HL-60/S4 (cell line): Measurements from ENCODE around the gene NTF4.

Experiments used
- in situ Hi-C: fragments of 300-500 bp; cut with MboI; formaldehyde crosslinking; loops from 2 replicates; pipeline ENCODE4 v1.14.3; 2022; ENCODE audit warnings: low sequenced_read_pairs

Gene NTF4, protein sequence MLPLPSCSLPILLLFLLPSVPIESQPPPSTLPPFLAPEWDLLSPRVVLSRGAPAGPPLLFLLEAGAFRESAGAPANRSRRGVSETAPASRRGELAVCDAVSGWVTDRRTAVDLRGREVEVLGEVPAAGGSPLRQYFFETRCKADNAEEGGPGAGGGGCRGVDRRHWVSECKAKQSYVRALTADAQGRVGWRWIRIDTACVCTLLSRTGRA

DNA sequence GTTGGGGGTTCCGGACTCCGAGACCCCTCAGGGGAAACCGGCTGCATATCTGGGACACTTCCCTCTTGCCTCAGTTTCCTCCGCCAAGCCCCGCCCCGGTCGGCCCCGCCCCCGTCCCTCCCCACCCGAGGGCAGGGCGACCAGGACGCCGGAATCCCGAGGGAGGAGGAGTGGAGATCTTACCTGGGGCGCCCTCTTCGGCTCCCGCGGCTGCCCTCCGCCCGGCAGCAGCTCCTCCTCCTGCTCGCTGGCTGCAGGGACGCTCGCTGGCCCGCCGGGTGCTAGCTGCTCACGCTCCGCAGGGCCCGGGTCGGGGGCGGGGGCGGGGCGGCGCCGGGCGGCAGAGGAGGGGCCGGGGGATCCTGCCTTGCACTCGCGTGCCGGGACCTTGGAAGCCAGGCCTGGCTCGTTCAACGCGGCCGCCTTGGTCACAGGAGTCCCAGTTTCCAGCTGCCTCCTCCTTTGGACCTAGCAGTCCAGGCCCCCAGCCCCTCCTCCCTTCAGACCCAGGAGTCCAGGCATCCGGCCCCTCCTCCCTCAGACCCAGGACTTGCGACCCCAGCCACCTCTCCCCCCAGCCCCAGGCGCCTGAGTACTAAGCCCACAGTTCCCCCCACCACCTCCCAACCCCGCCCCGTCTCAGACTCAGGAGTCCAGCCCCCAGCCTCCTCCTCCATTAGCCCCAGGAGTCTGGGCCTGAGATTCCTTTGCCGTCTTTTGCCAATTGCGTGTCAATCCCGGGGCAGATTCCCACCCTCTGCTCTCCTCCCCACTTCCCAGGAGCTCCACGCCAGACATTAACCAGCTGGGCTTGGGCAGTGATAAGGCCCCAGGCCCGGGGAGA, at the start of gene NTF4:
Gene NTF4, minus strand, starts transcription at position 51 of the 844 bp plus-strand sequence. CDS start 2,821 bp downstream, outside the sequence.
- in situ Hi-C loops: no loop called here

DNA sequence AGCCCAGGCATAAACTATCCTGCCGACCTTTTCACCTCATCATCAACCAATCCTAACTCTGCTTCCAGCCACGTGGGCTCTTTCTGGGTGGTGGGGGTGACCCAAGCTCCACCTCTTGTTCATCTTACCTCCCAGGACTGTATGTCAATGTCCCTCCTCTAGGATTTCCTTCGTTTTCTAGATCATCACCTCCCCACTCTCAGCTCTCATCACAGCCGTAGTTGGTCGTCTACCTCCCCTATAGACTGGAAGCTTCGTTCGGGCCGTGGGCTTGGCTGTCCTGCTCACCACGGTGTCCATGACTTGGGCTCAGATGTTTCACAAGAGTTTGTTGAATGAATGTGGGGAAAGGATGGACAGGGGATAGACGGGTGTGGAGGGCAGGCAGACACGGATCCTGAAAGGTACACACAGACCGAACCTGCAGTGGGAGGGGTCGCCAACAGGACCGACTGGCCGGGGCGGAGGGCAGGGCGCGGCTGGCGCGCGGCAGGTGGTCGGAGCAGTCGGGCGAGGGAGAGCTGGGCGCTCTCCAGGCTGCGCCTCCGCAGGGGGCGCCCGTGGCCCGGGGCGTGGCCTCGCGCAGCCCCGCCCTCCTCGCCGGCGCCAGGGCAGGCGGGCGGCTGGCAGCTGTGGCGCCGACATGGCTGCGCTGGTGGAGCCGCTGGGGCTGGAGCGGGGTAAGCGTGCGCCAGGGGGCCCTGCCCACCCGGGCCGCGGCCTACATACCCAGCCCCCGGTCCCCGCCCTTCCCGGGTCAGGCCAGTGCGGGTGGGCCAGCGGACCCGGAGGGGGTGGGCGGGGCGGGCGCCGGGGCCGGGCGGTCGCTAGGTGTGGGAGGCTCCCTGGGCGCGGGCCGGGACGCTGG, 49.4 kb upstream of the NTF4 start, which contains the start of gene LIN7B:
Gene LIN7B, plus strand, starts transcription at position 609 of the 868 bp plus-strand sequence. Its CDS starts 35 bp downstream, at position 644.
- in situ Hi-C loops: no loop called here

DNA sequence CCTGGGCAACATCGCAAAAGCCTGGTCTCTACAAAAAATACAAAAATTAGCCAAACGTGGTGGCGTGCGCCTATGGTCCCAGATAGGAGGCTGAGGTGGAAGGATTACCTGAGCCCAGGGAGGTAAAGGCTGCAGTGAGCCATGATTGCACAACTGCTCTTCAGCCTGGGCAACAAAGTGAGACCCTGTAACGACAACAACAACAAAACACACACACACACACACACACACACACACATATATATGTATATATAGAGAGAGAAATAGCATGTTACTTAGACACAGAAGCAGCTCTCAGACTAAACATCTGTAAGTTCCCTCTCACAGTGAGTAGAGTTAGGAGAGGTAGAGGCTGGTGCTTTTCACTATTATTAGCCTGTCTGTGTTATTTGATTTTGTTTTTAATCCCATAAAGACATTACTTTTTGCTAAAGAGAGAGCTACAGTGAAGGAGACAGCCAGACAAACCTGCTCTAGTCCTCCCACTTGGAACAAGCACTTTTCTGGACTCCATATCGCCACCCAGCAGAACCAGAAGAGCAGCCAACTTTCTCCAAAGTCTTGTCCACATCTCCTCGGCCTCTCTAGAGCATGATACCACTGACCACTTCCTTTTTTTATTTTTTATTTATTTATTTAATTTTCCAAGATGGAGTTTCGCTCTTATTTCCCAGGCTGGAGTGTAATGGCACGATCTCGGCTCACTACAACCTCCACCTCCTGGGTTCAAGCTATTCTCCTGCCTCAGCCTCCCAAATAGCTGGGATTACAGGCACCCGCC, 46.8 kb upstream of the NTF4 start:
- in situ Hi-C loops: no loop called here

DNA sequence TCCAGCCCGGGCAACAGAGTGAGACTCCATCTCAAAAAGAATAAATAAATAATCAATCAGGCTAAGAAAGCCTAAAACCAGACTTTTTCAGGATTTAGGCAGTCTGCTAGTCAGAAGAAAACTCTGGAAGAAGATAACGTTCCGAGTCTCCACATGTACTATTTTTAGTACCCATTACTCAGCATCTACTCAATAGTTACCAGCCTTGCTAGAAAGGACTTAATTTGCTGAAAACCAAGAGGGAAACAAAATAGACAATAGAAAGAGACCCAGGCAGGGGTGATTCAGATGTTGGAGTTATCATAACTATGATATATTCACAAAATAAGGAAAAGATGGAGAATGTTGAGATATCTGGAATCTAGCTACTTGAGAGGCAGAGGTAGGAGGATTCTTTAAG, 45.9 kb upstream of the NTF4 start:
- in situ Hi-C loops: no loop called here

DNA sequence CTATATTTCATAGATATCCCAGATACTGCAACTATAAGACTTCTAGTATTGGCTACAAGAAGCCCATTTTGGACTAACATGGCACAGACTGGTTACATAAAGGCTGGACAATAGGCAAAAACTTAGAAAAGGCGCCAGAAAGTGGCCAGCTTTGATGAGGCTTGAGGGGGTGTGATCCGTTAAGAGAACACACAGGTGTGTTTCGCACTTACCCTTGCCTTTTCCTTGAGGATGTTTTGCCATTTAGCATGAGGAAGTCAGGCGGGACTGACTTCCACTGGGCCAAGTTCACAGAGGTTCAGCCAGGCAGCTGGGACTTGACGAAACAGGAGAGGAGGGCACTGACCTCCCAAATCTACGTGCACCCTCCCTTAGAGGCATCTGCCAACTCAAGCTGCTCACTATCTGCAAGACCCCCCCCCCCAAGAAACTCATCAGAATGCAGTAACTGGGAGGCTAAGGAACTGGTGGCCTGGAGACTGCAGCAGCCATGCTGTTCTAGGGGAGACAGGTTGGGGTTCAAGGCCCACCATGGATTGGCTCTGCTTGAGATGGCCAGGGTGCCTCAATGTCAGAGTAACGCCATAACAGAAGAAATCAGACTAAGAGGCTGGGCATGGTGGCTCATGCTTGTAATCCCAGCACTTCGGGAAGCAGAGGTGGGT, 45.1 kb upstream of the NTF4 start:
- in situ Hi-C loops: no loop called here

DNA sequence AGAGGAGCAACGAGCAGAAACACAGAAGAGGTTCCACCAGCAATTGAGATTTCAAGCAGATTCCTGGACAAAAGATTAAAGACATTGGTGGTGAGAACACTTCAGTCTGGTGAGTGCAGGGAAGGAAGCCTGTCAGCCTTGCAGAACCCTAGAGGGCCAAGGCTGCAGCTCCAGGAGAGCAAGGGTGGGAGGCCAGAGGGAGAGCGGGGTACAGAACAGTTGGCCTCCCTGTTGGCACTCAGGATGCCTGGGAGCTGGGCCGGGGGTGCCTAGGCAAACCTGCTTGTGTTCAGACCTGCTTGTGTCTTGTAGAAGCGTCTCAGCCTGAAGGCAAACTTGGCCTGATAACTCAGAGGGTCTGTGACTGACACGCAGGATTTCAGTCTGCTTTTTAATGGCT, 44.4 kb upstream of the NTF4 start:
- in situ Hi-C loops: no loop called here

DNA sequence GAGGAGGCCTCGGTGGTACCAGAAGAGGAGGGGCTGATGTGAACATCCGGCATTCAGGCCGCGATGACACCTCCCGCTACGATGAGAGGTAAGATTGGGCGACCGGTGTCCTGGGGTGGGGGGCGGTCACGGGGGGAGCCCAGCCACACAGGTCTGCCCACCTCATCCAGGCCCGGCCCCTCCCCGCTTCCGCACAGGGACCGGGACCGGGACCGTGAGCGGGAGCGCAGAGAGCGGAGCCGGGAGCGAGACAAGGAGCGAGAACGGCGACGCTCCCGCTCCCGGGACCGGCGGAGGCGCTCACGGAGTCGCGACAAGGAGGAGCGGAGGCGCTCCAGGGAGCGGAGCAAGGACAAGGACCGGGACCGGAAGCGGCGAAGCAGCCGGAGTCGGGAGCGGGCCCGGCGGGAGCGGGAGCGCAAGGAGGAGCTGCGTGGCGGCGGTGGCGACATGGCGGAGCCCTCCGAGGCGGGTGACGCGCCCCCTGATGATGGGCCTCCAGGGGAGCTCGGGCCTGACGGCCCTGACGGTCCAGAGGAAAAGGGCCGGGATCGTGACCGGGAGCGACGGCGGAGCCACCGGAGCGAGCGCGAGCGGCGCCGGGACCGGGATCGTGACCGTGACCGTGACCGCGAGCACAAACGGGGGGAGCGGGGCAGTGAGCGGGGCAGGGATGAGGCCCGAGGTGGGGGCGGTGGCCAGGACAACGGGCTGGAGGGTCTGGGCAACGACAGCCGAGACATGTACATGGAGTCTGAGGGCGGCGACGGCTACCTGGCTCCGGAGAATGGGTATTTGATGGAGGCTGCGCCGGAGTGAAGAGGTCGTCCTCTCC, 43.2 kb upstream of the NTF4 start:
- in situ Hi-C loops: no loop called here

DNA sequence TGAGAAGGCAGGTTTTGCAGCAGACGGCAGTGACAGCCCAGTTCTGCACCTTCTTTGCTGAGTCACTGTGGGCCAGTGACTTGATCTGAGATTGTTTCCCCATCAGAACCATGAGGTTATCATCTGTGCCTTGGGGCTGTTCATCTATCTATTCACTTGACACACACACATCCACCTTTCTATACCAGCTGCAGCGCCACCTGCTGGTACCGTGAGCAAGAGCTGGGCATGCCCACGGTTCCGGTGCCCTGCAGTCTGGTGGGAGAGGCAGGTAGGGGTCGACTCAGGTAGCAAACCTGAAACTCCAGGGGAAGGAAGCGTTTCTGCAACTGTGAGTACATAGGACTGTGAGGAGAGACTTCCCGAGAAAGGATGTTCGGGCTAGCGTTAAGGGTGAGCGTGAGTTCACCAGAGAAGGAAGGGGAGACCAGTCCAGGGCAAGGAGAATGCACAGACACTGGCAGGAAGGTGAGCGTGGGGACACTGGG, 42.1 kb upstream of the NTF4 start:
- in situ Hi-C loops: no loop called here

DNA sequence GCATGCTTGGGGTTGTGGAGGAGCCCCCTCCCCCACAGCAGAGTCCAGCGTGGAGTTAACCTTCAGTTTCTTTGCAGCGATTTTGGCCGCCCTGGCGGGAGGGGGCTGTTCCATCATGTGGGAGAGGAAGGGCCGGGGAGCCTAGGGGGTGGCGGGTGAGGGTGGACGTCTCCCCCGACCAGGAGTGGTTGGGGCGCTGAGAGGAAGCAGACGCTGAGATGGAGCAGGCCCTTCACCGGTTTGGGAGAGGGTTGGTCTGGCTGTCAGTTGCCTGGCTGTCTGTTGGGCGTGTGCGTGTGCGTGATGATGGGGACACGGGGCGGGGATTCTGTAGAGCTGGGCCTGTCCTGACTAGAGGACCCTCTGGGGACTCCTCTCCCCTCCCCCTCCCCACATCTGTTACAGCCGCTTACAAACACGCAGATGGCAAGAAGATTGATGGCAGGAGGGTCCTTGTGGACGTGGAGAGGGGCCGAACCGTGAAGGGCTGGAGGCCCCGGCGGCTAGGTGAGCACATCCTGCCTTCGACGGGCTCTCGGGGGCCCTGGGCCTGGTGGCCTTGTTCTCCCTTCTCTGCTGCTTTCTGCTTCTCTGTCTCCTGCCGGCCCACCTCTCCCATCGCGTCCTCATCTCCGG, 39.7 kb upstream of the NTF4 start:
- in situ Hi-C loops: no loop called here

DNA sequence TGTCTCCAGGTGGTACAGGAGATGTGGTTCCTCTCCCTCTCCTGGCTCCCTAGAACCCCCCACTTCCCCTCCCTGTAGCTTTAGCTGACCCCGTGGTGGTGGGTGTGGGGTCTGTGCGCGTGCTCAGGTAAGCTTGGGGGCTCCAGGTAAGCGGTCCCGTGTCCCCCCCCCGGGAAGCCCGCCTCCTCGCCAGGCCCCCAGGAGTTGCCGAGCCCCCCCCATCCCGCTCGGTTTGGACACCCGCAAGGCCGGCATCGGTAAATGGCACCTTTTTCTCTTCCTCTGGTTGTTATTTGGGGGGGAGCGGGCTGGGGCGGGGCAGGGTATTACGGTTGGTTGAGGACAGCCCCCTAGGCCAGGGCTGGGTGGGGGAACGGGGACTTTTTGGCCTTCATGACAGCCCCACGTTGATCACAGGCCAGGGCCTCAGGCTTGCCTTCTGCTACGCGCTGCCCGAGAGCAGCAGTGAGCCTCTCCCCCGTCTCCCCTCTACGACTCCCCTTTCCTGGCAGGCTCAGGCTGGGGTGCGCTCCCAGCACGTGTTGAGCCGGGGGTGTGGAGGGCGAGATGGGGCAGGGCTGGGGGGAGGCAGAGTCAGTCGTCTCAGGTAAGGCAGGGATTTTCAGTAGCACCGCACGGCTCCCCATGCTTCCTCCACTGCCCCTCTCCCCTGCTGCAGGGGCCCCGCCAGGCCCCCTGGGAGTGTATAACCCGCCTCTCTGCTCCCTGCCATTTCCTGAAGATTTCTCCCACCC, 38.9 kb upstream of the NTF4 start:
- in situ Hi-C loops: no loop called here

DNA sequence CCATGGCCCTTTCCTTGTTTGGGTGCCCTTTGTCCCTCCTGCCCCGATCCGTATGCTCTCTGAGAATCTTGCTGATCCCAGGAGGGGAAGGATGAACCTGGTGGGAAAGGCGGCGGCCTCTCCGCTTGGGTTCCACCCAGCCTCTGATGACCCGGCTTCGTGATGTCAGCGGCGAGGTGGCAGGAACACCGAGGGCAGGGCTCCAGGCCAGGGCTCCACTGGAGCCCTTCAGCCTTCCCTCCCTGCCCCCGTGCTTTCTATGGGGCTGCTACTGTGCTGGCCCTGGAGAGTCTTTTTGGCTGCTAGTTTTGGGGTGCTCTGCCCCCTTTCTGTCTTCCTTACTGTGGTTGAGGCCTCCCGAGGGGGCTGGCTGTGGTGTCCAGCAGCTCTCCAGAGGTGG, 37.7 kb upstream of the NTF4 start:
- in situ Hi-C loops: no loop called here

DNA sequence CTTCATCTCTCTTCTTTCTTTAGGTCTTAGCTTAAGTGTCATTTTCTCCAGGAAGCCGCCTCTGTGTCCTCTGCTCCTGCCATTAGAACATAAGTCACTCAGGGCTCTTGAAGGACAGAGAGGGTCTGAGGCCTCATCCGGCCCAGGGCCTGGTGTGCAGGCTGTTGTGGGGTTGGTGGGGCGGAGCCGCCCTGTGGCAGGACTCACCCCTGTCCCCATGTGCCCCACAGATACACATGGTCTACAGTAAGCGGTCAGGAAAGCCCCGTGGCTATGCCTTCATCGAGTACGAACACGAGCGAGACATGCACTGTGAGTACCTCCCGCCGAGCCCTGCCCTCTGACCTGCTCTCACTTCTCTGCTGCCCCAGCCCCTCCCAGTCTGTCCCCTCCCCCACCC, 36.5 kb upstream of the NTF4 start:
- in situ Hi-C loops: no loop called here

DNA sequence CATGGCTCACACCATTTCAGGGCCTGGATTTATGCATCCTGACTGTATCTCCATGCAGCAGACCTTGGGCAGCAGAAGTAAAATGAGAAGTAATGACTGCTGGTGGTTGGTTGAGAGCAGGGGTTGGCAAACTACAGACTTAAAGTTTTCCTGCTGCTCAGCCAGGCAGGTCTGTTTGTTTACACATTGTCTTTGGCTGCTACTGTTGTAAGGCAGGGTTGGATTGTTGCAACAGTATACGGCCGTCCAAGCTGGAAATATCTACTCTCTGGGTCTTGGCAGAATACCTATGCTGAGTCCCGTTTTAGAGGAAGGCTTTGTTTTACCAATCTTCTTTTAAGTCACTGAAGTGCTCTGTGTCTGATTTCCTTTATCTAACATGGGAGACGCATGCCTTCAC, 34.2 kb upstream of the NTF4 start:
- in situ Hi-C loops: loop anchor here (5.0 kb wide), 1 partner anchor 104 kb away; no protein-coding TSS in a partner anchor

DNA sequence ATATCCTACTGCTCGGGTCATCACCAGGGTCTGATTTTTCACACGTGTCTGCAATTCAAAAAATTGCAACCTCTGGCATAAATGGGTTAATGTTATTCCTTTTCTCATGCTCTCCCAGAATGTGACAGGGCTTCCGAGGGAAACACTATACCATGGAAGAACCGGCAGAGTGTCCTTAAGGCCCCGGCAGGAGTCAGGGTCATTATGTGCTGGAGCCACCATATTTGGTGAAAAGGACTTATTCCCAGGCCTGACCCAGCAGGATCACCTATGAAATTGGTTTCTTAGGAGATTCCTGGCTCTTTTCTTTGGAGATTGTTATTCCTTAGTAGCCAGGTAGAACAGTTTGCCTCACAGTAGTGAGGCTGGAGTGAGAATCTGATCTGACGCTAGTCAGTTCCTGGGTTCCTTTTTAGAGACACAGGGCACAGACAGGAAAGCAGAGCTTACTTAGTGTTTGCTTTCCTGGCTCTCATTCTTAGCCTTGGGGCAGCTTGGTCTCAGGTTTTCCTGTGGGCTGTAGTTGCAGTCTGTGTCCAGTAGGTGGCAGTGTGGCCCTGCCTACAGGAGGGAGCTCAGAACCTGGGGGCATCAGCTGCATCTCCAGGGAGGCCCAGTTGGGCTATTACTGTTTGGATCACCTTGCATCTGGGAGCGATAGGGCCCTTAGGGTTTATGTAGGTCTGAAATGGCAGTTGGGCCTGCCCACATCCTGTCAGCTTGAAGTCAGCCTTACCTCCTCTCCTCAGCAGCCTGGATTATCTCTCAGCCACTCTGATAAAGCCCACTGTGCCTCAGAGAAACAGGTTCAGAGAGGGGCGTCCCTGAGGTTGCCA, 33.1 kb upstream of the NTF4 start:
- in situ Hi-C loops: loop anchor here (5.0 kb wide), 1 partner anchor 105 kb away; no protein-coding TSS in a partner anchor

DNA sequence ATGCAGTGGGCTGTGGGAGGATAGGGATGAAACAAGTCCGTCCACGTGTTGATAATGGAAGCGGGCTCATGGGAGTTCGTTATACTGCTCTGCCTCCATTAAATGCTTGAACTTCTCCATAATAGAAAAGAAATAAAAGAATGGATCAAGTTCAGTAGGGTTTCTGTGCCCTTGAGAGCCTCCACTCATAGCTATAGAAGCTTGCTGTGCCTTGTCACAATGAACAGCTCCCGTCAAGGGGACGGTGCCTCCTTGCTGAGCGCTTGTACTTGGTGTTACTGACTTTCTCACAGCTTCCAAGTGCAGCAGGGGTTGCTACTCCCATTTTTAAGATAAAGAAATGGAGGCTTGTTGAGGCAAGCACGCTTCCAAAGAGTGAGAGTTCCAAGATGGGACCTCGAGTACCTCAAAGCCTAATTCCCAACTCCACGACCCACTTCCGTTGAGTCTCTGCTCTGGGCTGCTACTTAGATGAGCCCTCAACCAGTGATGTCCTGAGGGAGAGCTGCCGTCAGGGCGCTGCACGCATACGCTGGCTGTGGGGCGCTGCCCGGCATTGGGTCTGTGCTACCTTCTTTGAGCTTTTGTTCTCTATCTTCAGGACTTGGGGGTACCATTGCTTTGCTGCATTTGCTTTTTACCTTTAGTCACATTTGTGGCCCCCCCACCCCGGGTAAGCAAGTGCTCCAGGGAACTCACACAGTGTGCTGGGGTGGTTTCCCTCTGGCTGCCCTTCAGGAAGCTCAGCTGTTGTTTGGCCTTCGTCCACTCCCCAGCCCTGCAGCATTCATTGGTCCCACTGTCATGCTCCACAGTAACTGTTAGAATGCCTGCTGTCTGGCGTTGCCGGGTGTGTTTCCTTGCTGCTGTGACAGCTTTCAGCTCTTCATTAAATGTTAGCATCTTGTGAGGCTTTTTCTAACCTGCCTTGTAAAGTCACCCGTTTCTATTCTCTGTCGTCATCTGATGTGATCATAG, 30.2 kb upstream of the NTF4 start:
- in situ Hi-C loops: loop anchor here (5.0 kb wide), 1 partner anchor 108 kb away; no protein-coding TSS in a partner anchor

DNA sequence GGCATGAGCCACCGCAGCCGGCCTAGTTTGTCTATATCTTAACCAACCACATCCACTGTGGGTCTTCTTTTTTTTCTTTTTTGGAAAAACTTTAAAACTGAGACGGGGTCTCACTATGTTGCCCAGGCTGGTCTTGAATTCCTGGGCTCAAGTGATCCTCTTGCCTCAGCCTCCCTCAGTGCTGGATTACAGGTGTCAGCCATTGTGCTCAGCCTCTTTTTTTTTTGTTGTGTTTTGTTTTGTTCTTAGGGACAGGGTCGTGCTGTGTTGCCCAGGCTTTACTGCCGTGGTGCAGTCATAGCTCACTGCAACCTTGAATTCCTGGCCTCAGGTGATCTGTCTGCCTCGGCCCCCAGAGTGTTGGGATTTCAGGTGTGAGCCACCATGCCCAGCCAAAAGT, 28.1 kb upstream of the NTF4 start:
- in situ Hi-C loops: no loop called here
